ENCODE measurements around the gene USP8.
"Not testable (repeated sequence)": the region's sequence is repeated elsewhere in the genome, so short reads cannot be mapped to it uniquely, and the experiment has no call there.

USP8 gene

DNA sequence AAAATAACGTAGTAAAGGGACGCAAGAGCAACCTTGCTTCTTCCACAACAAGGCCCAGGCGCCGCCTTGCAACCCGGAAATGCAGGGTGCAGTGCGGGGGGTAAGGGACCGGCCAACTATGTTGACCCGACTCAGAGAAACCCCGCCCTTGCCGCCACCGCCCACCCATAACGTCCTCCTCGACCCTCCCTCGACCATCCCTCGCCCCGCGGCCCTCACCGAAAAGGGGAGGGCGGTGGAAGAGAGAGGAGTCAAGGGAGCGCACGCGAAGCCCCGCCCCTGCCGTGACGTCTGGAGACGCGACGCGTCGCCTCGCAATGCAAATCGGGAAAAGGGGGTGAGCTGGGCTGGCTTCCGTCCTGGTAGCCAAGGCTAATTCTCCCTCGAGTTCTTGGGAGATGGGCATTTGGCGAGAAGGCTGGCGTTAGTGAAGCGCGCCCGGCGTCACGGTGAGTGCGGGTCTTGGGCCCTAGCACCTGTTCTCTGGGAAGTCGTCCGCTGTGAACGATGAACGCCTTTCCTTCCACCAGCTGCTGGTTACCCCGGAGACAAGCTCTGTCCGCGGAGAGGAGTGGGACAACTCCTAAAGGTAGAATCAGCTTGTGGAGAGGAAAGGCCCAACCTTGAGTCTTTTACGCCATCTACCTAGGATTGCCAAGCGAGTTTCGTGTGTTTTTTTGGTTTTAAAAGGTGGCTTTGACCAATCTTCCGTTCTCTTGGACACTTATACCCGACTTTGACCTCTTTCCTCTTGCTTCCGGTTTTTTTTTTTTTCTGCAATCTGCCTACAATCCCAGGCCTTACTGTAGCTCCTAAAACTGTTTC is at the start of gene USP8:
USP8 (plus strand) TSS at position 340 of the 825 bp plus-strand sequence. CDS start 14,669 bp downstream, outside the sequence.
- DNase-seq: peak; percentile 90

DNA sequence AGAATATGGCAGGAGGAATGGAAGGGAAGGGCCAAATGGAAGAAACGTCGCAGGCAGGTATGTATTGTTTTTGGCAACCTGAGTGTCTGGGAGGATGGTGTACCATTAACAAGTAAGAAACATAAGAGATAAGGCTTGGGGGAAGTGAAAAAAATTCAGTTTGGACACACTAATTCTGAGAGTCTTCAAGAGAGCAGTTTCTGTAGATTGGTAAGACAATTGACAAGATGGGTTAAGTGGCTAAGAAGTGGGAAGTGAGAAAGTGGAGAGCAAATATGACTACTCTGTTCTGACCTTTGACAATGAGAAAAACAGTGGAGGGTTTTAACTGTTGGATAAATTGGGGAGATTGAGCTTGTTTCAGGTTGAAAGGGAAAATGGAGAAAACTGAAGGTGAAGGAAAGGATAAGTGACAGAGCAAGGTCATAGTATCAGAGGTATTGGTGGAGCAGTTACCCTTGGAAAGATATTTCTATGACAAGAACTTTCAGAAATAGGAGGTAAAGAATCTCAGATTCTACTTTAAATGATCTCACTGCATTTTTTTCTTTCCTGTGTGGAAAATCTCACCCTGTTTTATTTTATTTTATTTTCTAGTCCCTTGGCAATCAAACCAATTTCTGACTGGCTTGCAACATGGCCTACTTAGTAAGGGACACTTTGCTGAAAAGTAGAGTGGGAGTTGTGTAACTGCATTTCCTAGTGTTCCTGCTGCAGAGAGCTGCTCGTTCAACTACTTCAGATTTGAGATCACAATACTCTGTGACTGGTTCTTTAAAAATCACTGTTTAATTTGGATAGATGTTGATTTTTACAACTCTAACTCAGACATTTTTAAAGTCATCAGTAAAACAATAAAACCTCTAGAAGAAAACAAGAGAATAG is 46.1 kb upstream of the USP8 start:
- DNase-seq: no peak

- no peak for DNase-seq
Observed at GRCh38 chr15:50378776-50379175, 45.4 kb upstream of the USP8 start.

DNA sequence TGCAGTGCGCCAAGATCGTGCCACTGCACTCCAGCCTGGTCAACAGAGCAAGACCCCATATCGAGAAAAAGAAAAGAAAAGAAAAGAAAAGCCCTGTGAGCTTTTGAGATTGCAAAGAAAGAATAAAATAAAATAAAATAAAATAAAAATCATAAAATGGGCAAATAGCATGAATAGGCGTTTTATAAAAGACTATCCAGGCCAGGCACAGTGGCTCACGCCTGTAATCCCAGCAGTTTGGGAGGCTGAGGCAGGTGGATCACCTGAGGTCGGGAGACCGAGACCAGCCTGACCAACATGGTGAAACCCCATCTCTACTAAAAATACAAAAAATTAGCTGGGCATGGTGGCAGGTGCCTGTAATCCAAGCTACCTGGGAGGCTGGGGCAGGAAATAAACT is 44.8 kb upstream of the USP8 start:
- DNase-seq: not testable (repeated sequence)

GRCh38 chr15:50380089-50380488 is 44.1 kb upstream of the USP8 start:
- DNase-seq: no peak

GRCh38 chr15:50381438-50381837 is 42.8 kb upstream of the USP8 start:
- DNase-seq: no peak

DNA sequence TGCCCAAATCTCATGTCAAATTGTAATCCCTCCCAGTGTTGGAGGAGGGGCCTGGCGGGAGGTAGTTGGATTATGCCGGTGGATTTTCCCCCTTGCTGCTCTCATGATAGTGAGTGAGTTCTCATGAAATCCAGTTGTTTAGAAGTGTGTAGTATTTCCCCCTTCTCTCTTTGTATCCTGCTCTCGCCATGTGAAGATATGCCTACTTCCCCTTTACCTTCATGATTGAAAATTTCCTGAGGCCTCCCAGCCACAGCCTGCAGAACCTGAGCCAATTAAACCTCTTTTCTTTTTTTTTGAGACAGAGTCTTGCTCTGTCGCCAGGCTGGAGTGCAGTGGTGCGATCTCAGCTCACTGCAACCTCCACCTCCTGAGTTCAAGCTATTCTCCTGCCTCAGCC is 41.8 kb upstream of the USP8 start:
- DNase-seq: not testable (repeated sequence)

- DNase-seq: no peak
Observed at GRCh38 chr15:50390554-50391264, 33.5 kb upstream of the USP8 start.

- not testable (repeated sequence) for DNase-seq
Observed at GRCh38 chr15:50391561-50391960, 32.6 kb upstream of the USP8 start.

GRCh38 chr15:50411870-50412269 is 12.3 kb upstream of the USP8 start:
- DNase-seq: no peak

GRCh38 chr15:50414624-50415023 is 9.6 kb upstream of the USP8 start:
- DNase-seq: no peak

DNA sequence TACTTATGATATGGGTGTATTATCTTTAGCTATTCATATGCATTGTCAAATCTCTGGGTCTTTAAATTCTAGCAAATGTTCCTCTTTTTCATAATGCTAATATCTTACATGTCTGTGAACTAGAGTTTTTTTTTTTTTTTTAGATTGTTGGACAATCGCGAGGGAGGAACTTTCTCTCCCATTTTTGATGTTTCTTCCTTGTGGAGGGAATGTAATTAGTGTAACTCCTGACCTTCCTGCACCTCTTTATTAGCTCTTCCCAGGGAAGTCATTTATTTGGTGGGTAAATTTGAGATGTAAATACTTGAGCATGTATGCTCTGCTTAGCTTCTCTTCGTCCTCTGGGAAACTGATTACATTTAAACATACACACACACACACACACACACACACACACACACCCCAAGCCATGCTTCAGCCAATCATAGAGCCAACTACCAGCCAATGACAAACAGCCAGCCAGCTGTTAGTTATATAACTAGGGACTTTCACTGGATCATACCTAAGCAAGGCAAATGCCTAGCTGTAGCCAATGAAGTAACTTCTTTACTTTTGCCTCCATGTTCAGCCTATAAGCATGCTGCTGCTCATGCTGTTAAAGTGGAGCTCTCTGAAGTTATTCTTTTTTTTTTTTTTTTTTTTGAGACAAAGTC is 8.3 kb upstream of the USP8 start:
- no peak for DNase-seq

GRCh38 chr15:50416890-50417289 is 7.3 kb upstream of the USP8 start:
- no peak for DNase-seq

- no peak for DNase-seq
Observed at GRCh38 chr15:50418041-50418583, 6.1 kb upstream of the USP8 start.

- DNase-seq: no peak
Observed at GRCh38 chr15:50425219-50425618, 1.0 kb downstream of the USP8 start.

DNA sequence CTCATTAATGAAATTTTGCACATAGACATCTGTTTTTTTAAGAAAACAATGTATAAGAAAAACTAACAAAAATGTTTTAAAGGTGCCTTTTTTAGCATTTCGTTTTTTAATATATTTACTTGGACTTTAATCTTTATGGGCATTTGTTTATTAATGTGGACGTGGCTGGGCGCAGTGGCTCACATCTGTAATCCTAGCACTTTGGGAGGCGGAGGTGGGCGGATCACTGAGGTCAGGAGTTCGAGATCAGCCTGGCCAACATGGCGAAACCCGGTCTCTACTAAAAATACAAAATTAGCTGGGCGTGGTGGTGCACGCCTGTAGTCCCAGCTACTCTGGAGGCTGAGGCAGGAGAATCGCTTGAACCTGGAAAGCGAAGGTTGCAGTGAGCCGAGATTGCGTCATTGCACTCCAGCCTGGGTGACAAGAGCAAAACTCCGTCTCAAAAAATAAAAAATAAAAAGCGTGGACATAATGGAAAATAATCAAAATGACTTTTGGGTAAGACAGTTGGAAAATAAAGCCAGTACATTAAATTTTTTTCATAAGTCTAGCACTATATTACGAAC is 1.6 kb downstream of the USP8 start:
- not testable (repeated sequence) for DNase-seq

DNA sequence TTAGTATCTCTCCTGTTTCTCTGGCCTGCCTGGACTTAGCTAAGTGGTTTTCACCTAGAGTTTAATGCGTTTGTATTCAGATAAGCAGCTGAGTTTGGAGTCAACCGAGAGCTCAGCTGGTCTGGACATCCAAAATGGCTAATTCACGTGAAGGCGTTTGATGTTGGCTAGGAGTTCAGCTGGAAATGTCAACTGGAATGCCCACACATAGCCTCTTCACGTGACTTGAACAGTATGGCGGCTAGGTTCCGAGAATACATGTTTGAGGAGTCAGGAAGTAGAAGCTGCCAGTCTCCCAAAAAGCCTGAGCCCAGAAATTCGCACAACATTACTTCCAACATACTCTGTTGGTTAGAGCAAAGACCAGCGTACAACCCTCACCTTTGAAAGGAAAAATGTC is 2.2 kb downstream of the USP8 start:
- DNase-seq: no peak

DNA sequence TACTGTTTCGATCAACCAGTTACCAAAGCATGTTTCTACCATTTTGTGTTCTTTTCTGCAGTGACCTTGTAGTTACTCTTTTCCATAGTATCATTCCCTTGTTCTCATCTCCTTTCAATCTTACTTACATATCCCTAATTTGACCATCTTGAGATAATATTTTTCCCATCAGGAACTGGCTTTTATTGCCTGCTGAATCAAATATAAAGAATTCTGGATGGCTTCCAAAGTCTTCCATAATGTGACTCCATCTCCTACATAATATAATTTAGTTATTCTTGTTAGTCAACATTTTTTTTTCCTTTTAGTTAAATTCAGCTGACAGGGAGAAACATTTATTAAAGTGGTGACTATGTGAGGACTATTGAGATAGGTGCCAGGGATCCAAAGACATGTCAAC is 7.0 kb downstream of the USP8 start:
- no peak for DNase-seq

- no peak for DNase-seq
Observed at GRCh38 chr15:50432230-50432629, 8.0 kb downstream of the USP8 start.

DNA sequence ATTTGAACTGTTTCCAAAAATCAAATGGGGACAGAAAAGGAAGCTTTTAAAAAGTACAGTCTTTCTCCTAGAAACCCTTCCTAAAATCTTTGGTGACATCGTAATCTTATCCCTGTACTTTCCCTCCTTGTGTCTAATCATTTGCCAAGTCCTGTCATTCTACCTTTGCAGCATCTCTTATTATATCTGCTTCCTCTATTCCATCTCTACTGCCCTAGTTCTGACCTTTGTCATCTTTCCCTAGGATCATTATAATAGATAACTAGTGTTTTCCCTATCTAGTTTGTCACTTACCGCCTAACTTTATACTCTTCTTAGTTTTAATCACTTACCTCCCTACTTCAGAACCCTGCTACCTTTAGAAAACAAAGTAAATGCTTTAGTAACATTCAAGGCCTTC is 11.6 kb downstream of the USP8 start:
- no peak for DNase-seq

DNA sequence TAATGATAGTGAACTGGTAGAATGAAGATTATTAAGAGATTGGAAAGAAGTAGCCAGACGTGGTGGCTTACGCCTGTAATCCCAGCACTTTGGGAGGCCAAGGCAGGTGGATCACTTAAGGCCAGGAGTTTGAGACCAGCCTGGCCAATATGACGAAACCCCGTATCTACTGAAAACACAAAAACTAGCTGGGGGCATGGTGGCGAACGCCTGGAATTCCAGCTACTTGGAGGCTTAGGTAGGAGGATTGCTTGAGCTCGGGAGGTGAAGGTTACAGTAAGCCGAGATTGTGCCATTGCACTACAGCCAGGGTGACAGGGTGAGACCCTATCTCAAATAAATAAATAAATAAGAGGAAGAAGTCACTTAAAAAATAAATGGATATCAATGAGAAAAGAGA is 14.0 kb downstream of the USP8 start:
- no peak for DNase-seq

GRCh38 chr15:50440932-50441331 is 16.7 kb downstream of the USP8 start:
- no peak for DNase-seq
